GM11168 (cell line): ENCODE measurements around the gene STYK1.

ENCODE experiments used
- in situ Hi-C: fragments of 300-500 bp; cut with MboI; formaldehyde crosslinking; loops from one replicate; pipeline ENCODE4 v1.12.0; 2022; ENCODE audit warnings: low sequenced_read_pairs; ENCODE audit not compliant: unreplicated experiment

STYK1 gene

GRCh38 chr12:10574307-10574706, 99.5 kb downstream of the STYK1 start:
- in situ Hi-C loops: loop anchor here (25.0 kb wide), 1 partner anchor 212 kb away; no protein-coding TSS in a partner anchor

DNA sequence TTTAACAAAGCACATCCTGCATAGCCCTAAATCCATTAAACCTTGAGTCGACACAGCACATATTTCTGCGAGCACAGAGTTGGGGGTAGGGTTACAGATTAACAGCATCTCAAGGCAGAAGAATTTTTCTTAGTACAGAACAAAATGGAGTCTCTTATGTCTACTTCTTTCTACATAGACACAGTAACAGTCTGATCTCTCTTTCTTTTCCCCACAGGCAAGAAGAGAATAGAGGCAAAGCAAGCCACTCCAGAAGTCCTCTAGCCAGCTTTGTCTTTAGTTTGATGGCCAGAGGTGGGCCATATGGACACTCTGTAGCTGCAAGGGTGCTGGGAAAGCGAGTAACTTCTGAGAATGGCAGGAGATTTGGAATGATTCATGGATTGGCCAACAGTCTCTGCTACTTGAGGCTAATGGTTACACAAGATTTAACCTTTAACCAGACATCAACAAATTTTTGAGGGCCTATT, 101.8 kb downstream of the STYK1 start:
- in situ Hi-C loops: loop anchor here (25.0 kb wide), 1 partner anchor 210 kb away; no protein-coding TSS in a partner anchor

DNA sequence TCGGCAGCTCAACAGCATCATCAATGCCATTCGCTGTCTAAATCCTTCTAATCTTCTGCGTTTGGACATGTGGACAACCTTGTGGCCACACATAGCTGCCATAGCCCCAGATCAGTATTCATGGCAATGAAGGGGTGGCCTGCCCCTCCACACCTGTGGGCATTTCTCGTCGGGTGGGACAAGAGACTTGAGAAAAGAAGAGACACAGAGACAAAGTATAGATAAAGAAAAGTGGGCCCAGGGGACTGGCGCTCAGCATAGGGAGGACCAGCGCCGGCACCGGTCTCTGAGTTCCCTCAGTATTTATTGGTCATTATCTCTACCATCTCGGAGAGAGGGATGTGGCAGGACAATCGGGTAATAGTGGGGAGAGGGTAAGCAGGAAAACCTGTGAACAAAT, 102.7 kb downstream of the STYK1 start:
- in situ Hi-C loops: loop anchor here (25.0 kb wide), 1 partner anchor 209 kb away; no protein-coding TSS in a partner anchor
